CD8-positive, alpha-beta memory T cell (primary cell): Measurements from ENCODE around the gene CHCHD6. TPM values are rescaled to one million over a fixed set of nuclear protein-coding genes. Genes with fewer than 3 reads are reported as not detected.

ENCODE experiments used
- CTCF ChIA-PET: fragments of 350-600 bp; sonication (Branson Sonifier 250); formaldehyde crosslinking; loops from one replicate; lab custom pipeline; 2021; ENCODE audit warnings: antibody characterized with exemption; lab: Charles Lee
- POLR2A ChIA-PET: fragments of 350-600 bp; sonication (Branson Sonifier 250); formaldehyde crosslinking; loops from one replicate; lab custom pipeline; 2021; ENCODE audit warnings: antibody characterized with exemption; lab: Charles Lee
- DNase-seq, 5 donors: peaks; one replicate each; pipeline versions ENCODE4 v3.0.0 to v3.0.0-alpha.2; 2020 to 2022; ENCODE audit warnings: mixed read lengths in 1 of 5
- H3K27ac ChIP-seq: one replicate; pipeline ENCODE4 v1.7.0; 2013; ENCODE audit warnings: low read depth, mild to moderate bottlenecking, low read length, moderate library complexity
- H3K27me3 ChIP-seq: 2 replicates; pipeline ENCODE4 v1.7.0; 2013; ENCODE audit warnings: low read length, mild to moderate bottlenecking; ENCODE audit not compliant: insufficient read depth, poor library complexity, severe bottlenecking
- H3K36me3 ChIP-seq: 2 replicates; pipeline ENCODE4 v1.7.0; 2013; ENCODE audit warnings: mild to moderate bottlenecking, low read length, moderate library complexity; ENCODE audit not compliant: insufficient read depth
- H3K4me1 ChIP-seq: 2 replicates; pipeline ENCODE4 v1.7.0; 2013; ENCODE audit warnings: mild to moderate bottlenecking, low read length, moderate library complexity; ENCODE audit not compliant: insufficient read depth
- H3K4me3 ChIP-seq: 2 replicates; pipeline ENCODE4 v1.7.0; 2013; ENCODE audit warnings: mild to moderate bottlenecking, low read length
- H3K9me3 ChIP-seq: 2 replicates; pipeline ENCODE4 v1.7.0; 2013; ENCODE audit warnings: mild to moderate bottlenecking, low read length
- H3K27ac Mint-ChIP-seq, 8 donors: one replicate each; pipeline ENCODE4 v1.8.0; 2020 to 2021; ENCODE audit warnings: mixed read lengths in 8 of 8, mild to moderate bottlenecking in 6 of 8, inconsistent platforms in 3 of 8, moderate library complexity in 3 of 8
- H3K27me3 Mint-ChIP-seq, 2 donors: one replicate each; pipeline ENCODE4 v1.8.0; 2020 to 2021; ENCODE audit warnings: mixed read lengths in 2 of 2, mild to moderate bottlenecking in 1 of 2, moderate library complexity in 1 of 2
- H3K36me3 Mint-ChIP-seq, 3 donors: one replicate each; pipeline ENCODE4 v1.8.0; 2020 to 2021; ENCODE audit warnings: mixed read lengths in 3 of 3, inconsistent platforms in 1 of 3, mild to moderate bottlenecking in 1 of 3
- H3K4me1 Mint-ChIP-seq, 3 donors: one replicate each; pipeline ENCODE4 v1.8.0; 2020 to 2021; ENCODE audit warnings: mixed read lengths in 3 of 3, inconsistent platforms in 1 of 3, mild to moderate bottlenecking in 1 of 3
- H3K4me3 Mint-ChIP-seq, 7 donors: one replicate each; pipeline ENCODE4 v1.8.0; 2020 to 2021; ENCODE audit warnings: mixed read lengths in 7 of 7, mild to moderate bottlenecking in 6 of 7, moderate library complexity in 4 of 7, inconsistent platforms in 2 of 7
- H3K9me3 Mint-ChIP-seq, 5 donors: one replicate each; pipeline ENCODE4 v1.8.0; 2020 to 2022; ENCODE audit warnings: mixed read lengths in 5 of 5, mild to moderate bottlenecking in 3 of 5, moderate library complexity in 2 of 5, inconsistent platforms in 1 of 5
- polyA plus RNA-seq: library from polyadenylated mRNA; unstranded; fragments of 300-500 nt; fragmentation: Illumina TruSeq; gene quantifications from one replicate; pipeline ENCODE4 v1.2.3, GENCODE V29; 2021
- total RNA-seq, 2 experiments: library from RNA; stranded (reverse); gene quantifications; one replicate each; pipeline ENCODE4 v1.2.3, GENCODE V29; 2021

The CHCHD6 gene
- total and polyA plus RNA-seq, 3 experiments from 2014 or later = 12.0 to 16.7 (median 15.0) TPM

- Mint-ChIP-seq H3K27me3 (peaks cover 3 to 20% of the 10 kb centered on the region in 2 donors), H3K4me1 (no peaks in the 10 kb centered on the region), H3K9me3 (peaks cover 0 to 12% (median 9%) of the 10 kb centered on the region in 5 donors), H3K4me3 (no peak overlapping the region), H3K27ac (no peak overlapping the region), H3K36me3 (peaks cover 0 to 8% (median 0%) of the 10 kb centered on the region in 3 donors)
- Histone ChIP-seq H3K27ac (no peak overlapping the region), H3K4me1 (no peaks in the 10 kb centered on the region), H3K9me3 (no peaks in the 10 kb centered on the region), H3K4me3 (no peak overlapping the region), H3K36me3 (no peaks in the 10 kb centered on the region), H3K27me3 (no peaks in the 10 kb centered on the region)
- ChIA-PET POLR2A (no interaction called here), CTCF (interaction anchor here (2.3 kb wide), 1 partner anchor 12 kb away, joined by 11 read pairs; no protein-coding TSS in a partner anchor)
- no peak for DNase-seq
Observed at GRCh38 chr3:126666658-126667528, 37.1 kb upstream of the CHCHD6 start.

GRCh38 chr3:126667631-126668449 lies 36.2 kb upstream of the CHCHD6 start:
- no peak overlapping the region for H3K4me3 Mint-ChIP-seq
- no peaks in the 10 kb centered on the region for H3K4me1 Mint-ChIP-seq

DNA sequence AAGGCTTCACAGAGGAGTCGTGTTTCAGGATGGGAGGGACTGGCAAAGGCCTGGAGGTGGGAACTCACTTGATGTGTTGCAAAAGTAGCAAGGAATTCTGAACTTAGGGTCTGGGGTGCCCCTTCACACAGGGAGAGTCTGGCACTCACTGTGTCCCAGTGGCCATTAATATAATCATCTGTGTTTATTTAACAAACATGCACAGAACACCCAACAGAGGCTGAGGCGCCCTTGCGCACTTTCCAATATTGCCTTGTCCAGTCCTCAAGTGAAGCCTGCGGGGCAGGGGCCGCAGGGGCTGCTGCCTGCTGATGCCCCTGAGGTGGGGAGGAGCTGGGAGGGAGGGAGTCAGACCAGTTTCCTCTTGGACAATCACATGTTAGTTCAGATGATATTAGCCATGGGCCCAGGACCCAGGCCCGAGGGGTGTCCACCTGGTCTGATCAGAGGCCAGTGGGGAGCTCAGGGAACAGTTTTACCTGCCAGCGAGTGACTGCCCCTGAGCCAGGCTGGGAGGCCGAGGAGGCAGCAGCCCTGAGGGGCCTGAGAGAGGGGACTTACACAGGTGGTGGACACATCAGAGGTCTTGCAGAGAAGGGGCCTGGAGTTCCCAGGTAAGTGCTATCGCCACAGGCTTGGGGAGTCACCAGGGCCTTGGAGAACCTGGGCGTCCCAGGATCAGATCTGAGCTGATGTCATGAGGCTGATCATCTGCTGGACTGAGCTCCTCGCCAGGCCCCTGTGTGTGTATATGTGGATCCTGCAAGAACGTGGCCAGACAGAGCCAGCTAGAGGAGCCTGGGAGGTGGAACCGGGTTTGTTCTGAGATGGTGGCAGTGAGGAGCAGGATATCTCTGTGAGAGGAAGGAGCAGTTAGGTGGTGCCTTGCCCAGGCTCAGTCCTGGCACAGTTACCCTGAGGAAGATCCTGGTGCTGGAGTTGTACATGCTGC lies 35.3 kb upstream of the CHCHD6 start:
- ChIA-PET CTCF (interaction anchor here (2.3 kb wide), 1 partner anchor 10 kb away, joined by 11 read pairs; no protein-coding TSS in a partner anchor), POLR2A (no interaction called here)
- Histone ChIP-seq H3K9me3 (no peaks in the 10 kb centered on the region), H3K4me1 (no peaks in the 10 kb centered on the region), H3K4me3 (no peak overlapping the region), H3K27me3 (no peaks in the 10 kb centered on the region), H3K36me3 (no peaks in the 10 kb centered on the region), H3K27ac (no peak overlapping the region)
- H3K4me3 Mint-ChIP-seq = no peak overlapping the region
- no peak for DNase-seq
- peaks cover 3 to 11% of the 10 kb centered on the region in 2 donors for H3K27me3 Mint-ChIP-seq
- H3K27ac Mint-ChIP-seq = no peak overlapping the region
- H3K9me3 Mint-ChIP-seq = peaks cover under 1 to 12% (median 9%) of the 10 kb centered on the region in 5 donors
- no peaks in the 10 kb centered on the region for H3K4me1 Mint-ChIP-seq
- H3K36me3 Mint-ChIP-seq = peaks cover 0 to 8% (median 0%) of the 10 kb centered on the region in 3 donors

More at GRCh38 chr3:126667631-126668449, 36.2 kb upstream of the CHCHD6 start:
- Histone ChIP-seq H3K36me3 (no peaks in the 10 kb centered on the region), H3K4me3 (no peak overlapping the region), H3K9me3 (no peaks in the 10 kb centered on the region), H3K4me1 (no peaks in the 10 kb centered on the region), H3K27ac (no peak overlapping the region), H3K27me3 (no peaks in the 10 kb centered on the region)
- no peak for DNase-seq
- peaks cover 0 to 12% (median 9%) of the 10 kb centered on the region in 5 donors for H3K9me3 Mint-ChIP-seq
- CTCF ChIA-PET = interaction anchor here (2.3 kb wide), 1 partner anchor 11 kb away, joined by 11 read pairs; no protein-coding TSS in a partner anchor
- peaks cover 0 to 8% (median 0%) of the 10 kb centered on the region in 3 donors for H3K36me3 Mint-ChIP-seq
- POLR2A ChIA-PET = no interaction called here
- H3K27ac Mint-ChIP-seq = no peak overlapping the region
- peaks cover 3 to 13% of the 10 kb centered on the region in 2 donors for H3K27me3 Mint-ChIP-seq

DNA sequence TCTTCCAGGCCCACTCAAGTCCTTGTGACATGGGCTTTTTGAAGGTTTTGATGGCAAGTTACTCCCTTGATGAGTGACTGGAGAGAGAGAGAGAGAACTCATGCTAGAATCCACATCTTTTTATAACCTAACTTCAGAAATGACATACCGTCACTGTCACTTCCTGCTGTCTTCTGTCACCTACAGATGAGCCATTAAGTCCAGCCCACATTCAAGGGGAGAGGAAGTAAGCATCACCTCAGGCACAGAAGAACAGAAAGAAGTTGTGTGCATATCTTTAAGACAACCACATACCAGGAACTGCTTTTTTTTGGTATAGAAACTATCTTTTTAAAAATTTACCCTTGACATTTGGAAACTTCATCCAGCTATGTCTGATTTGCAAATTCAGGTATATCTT lies 32.5 kb upstream of the CHCHD6 start:
- DNase-seq = no peak
- Mint-ChIP-seq H3K36me3 (peaks cover 0 to 8% (median 0%) of the 10 kb centered on the region in 3 donors), H3K4me3 (no peak overlapping the region), H3K27ac (no peak overlapping the region), H3K27me3 (peaks cover 7 to 13% of the 10 kb centered on the region in 2 donors), H3K9me3 (peaks cover 3 to 21% (median 12%) of the 10 kb centered on the region in 5 donors), H3K4me1 (no peaks in the 10 kb centered on the region)
- Histone ChIP-seq H3K9me3 (no peaks in the 10 kb centered on the region), H3K4me3 (no peak overlapping the region), H3K27me3 (peaks cover 2% of the 10 kb centered on the region), H3K27ac (no peak overlapping the region), H3K4me1 (no peaks in the 10 kb centered on the region), H3K36me3 (no peaks in the 10 kb centered on the region)
- ChIA-PET CTCF (no interaction called here), POLR2A (no interaction called here)

DNA sequence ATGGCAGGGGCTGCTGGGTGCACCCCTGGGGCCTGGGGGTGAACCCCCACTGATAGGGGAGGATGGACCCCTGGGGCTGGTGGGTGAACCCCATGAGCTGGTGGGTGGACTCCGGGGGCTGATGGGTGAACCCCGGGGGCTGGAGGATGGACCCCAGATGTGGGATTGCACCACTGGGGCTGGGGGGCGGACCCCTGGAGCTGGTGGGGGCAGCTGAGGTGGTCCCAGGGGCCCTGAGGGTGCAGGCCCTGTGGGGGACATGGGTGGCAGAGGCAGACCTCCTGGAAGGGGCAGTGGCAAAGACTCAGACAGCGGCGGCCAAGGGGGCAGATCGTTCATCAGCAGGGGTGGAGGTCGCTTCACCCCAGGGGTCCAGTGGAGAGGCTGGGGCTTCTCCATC lies 31.7 kb upstream of the CHCHD6 start:
- H3K4me1 ChIP-seq = no peaks in the 10 kb centered on the region
- peaks cover 3 to 21% (median 12%) of the 10 kb centered on the region in 5 donors for H3K9me3 Mint-ChIP-seq
- H3K27me3 Mint-ChIP-seq = peaks cover 7 to 21% of the 10 kb centered on the region in 2 donors
- peaks cover 0 to 8% (median 0%) of the 10 kb centered on the region in 3 donors for H3K36me3 Mint-ChIP-seq
- ChIA-PET CTCF (no interaction called here), POLR2A (no interaction called here)
- H3K27ac ChIP-seq = no peak overlapping the region
- H3K27me3 ChIP-seq = peaks cover 7% of the 10 kb centered on the region
- no peaks in the 10 kb centered on the region for H3K36me3 ChIP-seq
- no peaks in the 10 kb centered on the region for H3K4me1 Mint-ChIP-seq
- no peak overlapping the region for H3K4me3 ChIP-seq
- no peak for DNase-seq
- H3K27ac Mint-ChIP-seq = no peak overlapping the region
- no peaks in the 10 kb centered on the region for H3K9me3 ChIP-seq
- no peak overlapping the region for H3K4me3 Mint-ChIP-seq

GRCh38 chr3:126672741-126673140 lies 31.3 kb upstream of the CHCHD6 start:
- no peaks in the 10 kb centered on the region for H3K9me3 ChIP-seq
- H3K27ac Mint-ChIP-seq = no peak overlapping the region
- ChIA-PET CTCF (no interaction called here), POLR2A (no interaction called here)
- H3K27me3 Mint-ChIP-seq = peaks cover 7 to 25% of the 10 kb centered on the region in 2 donors
- no peaks in the 10 kb centered on the region for H3K4me1 ChIP-seq
- H3K4me3 ChIP-seq = no peak overlapping the region
- H3K36me3 Mint-ChIP-seq = peaks cover 0 to 8% (median 0%) of the 10 kb centered on the region in 3 donors
- peaks cover 3 to 21% (median 12%) of the 10 kb centered on the region in 5 donors for H3K9me3 Mint-ChIP-seq
- H3K27ac ChIP-seq = no peak overlapping the region
- peaks cover 7% of the 10 kb centered on the region for H3K27me3 ChIP-seq
- H3K4me1 Mint-ChIP-seq = no peaks in the 10 kb centered on the region
- no peak for DNase-seq
- no peaks in the 10 kb centered on the region for H3K36me3 ChIP-seq
- H3K4me3 Mint-ChIP-seq = no peak overlapping the region
